PFSK-1 (cell line): Measurements from ENCODE around the gene CNTNAP5.
A peak's percentile ranks its signal among the peaks of the same experiment; 100 is the strongest.

Source experiments
- FOXP2 ChIP-seq: optimal IDR thresholded peaks from 2 replicates; pipeline ENCODE3; 2011; ENCODE audit warnings: borderline replicate concordance, control low read depth, inconsistent platforms; ENCODE audit not compliant: insufficient read depth; ENCODE audit errors: extremely low read length, extremely low read depth
- POLR2AphosphoS5 ChIP-seq: IDR thresholded peaks from 2 replicates; pipeline ENCODE4 v1.6.1; 2012; ENCODE audit warnings: low read depth, mild to moderate bottlenecking, control low read depth, low read length, moderate library complexity
- SIN3A ChIP-seq: IDR thresholded peaks from 2 replicates; pipeline ENCODE4 v1.6.1; 2012; ENCODE audit warnings: mild to moderate bottlenecking, low read length, moderate library complexity, borderline replicate concordance; ENCODE audit not compliant: insufficient read depth
- TAF1 ChIP-seq: IDR thresholded peaks from 2 replicates; pipeline ENCODE4 v1.6.1; 2012; ENCODE audit warnings: low read length, control low read depth, borderline replicate concordance; ENCODE audit not compliant: insufficient read depth
- TF ChIP-seq, protein P1 (sequence below), 2 experiments: IDR thresholded peaks; 2 replicates each; pipeline versions ENCODE4 v1.6.1 to v1.8.0; 2011 to 2012; ENCODE audit warnings: low read depth in 2 of 2, low read length in 2 of 2, control low read depth in 1 of 2, inconsistent platforms in 1 of 2, mild to moderate bottlenecking in 1 of 2, moderate library complexity in 1 of 2; ENCODE audit not compliant: insufficient read depth in 1 of 2

DNA sequence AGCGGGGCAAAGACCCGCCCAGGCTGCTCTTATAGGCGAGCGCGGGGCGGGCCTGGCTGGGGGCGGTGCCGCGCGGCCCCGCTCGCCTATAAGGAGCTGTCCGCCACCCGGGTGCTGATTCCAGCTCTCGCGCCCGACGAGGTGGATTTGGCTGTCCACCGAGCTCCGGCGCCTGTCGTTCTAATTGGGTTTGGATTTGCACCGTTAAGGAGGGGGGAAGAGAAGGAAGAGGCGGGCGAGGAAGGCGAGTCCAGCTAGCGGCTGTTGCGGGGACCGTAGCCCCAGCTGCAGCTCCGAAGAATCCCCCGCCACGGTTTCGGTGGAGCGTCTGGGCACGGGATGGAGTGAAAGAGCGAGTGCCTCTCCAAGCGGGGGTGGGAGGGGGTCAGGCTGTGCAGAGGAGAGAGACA, at the start of gene CNTNAP5:
- no peak for TF ChIP-seq TAF1
- TF ChIP-seq, protein P1, sequence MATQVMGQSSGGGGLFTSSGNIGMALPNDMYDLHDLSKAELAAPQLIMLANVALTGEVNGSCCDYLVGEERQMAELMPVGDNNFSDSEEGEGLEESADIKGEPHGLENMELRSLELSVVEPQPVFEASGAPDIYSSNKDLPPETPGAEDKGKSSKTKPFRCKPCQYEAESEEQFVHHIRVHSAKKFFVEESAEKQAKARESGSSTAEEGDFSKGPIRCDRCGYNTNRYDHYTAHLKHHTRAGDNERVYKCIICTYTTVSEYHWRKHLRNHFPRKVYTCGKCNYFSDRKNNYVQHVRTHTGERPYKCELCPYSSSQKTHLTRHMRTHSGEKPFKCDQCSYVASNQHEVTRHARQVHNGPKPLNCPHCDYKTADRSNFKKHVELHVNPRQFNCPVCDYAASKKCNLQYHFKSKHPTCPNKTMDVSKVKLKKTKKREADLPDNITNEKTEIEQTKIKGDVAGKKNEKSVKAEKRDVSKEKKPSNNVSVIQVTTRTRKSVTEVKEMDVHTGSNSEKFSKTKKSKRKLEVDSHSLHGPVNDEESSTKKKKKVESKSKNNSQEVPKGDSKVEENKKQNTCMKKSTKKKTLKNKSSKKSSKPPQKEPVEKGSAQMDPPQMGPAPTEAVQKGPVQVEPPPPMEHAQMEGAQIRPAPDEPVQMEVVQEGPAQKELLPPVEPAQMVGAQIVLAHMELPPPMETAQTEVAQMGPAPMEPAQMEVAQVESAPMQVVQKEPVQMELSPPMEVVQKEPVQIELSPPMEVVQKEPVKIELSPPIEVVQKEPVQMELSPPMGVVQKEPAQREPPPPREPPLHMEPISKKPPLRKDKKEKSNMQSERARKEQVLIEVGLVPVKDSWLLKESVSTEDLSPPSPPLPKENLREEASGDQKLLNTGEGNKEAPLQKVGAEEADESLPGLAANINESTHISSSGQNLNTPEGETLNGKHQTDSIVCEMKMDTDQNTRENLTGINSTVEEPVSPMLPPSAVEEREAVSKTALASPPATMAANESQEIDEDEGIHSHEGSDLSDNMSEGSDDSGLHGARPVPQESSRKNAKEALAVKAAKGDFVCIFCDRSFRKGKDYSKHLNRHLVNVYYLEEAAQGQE (IDR thresholded peaks at IDR 0.05; ENCODE audit: insufficient read depth in 1 of 2, low read depth in 2 of 2, low read length in 2 of 2): peak; percentile 96
- TF ChIP-seq SIN3A: peak; percentile 62; the same call in 1 of the 2 replicates
- no peak for TF ChIP-seq POLR2AphosphoS5
- TF ChIP-seq FOXP2: peak; percentile 27
